Measurements from ENCODE around the gene NME9. TPM values are rescaled to one million over a fixed set of nuclear protein-coding genes. Genes with fewer than 3 reads are reported as not detected.

The NME9 gene
- 6.9 TPM for total RNA-seq

GRCh38 chr3:138329127-138329983 lies at the start of gene NME9:
NME9 (minus strand) TSS chr3:138329851; CDS start chr3:138329335, 516 bp downstream.

GRCh38 chr3:138347960-138348753 lies 18.5 kb upstream of the NME9 start, which contains the start of gene MRAS:
MRAS (plus strand) TSS chr3:138348579; CDS start chr3:138372884, 24,305 bp downstream.

Other genes starting within 250 kb of the NME9 start
- 14.3 TPM for gene DZIP1L, start 214.2 kb downstream of the NME9 start, total RNA-seq
- not detected for gene A4GNT, start 197.5 kb downstream of the NME9 start, total RNA-seq
- gene DBR1, start 154.9 kb downstream of the NME9 start, total RNA-seq, result 27.7 TPM
- gene ARMC8, start 142.6 kb downstream of the NME9 start, total RNA-seq, result 109 TPM
- gene MRAS, start 18.7 kb upstream of the NME9 start, total RNA-seq, result 80.5 TPM
- 4.4 TPM for gene ESYT3, start 104.8 kb upstream of the NME9 start, total RNA-seq

All from diencephalon (tissue), 1 donor.